Endothelial cell of umbilical vein (primary cell): ENCODE data around the gene NHSL2. TPM values are rescaled to one million over a fixed set of nuclear protein-coding genes. Genes with fewer than 3 reads are reported as not detected.

Experiments used
- BruUV-seq: library from RNA; stranded (reverse); fragments of 400-500 nt; replicated peaks from 2 replicates; lab custom pipeline; 2021; lab: Mats Ljungman, UMichigan
- CTCF ChIA-PET: fragments of 300-600, 350-600 bp; sonication (Branson Sonifier 250); formaldehyde crosslinking; loops from one replicate; lab custom pipeline; 2021; ENCODE audit warnings: antibody characterized with exemption, inconsistent platforms; lab: Charles Lee
- POLR2A ChIA-PET: fragments of 300-600, 350-600 bp; sonication (Branson Sonifier 250); formaldehyde crosslinking; loops from one replicate; lab custom pipeline; 2021; ENCODE audit warnings: antibody characterized with exemption, inconsistent platforms; lab: Charles Lee
- DNase-seq: peaks from one replicate; pipeline ENCODE4 v3.0.0-alpha.2; 2011; ENCODE audit warnings: low read depth, low spot score
- FAIRE-seq: peaks from 2 replicates; lab custom pipeline; 2011; peaks lifted over from hg19 to GRCh38; lab: Jason Lieb, UNC
- H2AFZ ChIP-seq: 2 replicates; pipeline ENCODE4 v1.6.0; 2012; ENCODE audit warnings: low read depth, low read length, control low read depth, inconsistent platforms
- H3K27ac ChIP-seq: 2 replicates; pipeline ENCODE4 v1.5.1; 2011; ENCODE audit warnings: low read depth, mild to moderate bottlenecking, control low read depth, low read length, moderate library complexity; ENCODE audit not compliant: insufficient read depth
- H3K27me3 ChIP-seq, 2 experiments: 2 replicates each; pipeline versions ENCODE4 v1.6.0 to v1.6.1; 2011; ENCODE audit warnings: low read length in 2 of 2, mixed read lengths in 1 of 2; ENCODE audit not compliant: control insufficient read depth in 2 of 2, insufficient read depth in 2 of 2
- H3K36me3 ChIP-seq, 2 experiments: 2 replicates in 1 of 2; 3 replicates in 1 of 2; pipeline ENCODE4 v1.5.1; 2011; ENCODE audit warnings: low read length in 2 of 2, mild to moderate bottlenecking in 1 of 2, moderate library complexity in 1 of 2; ENCODE audit not compliant: control insufficient read depth in 2 of 2, insufficient read depth in 2 of 2; ENCODE audit errors: extremely low read depth in 1 of 2
- H3K4me1 ChIP-seq: 3 replicates; pipeline ENCODE4 v1.5.1; 2011; ENCODE audit warnings: mild to moderate bottlenecking, low read length; ENCODE audit not compliant: control insufficient read depth, insufficient read depth; ENCODE audit errors: extremely low read depth
- H3K4me2 ChIP-seq: 2 replicates; pipeline ENCODE4 v1.6.1; 2011; ENCODE audit warnings: low read length, control low read depth, mixed read lengths; ENCODE audit not compliant: insufficient read depth
- H3K4me3 ChIP-seq, 3 experiments: fragments of 200-600 bp in 1 of 3; sonication (generic), shearing (Covaris generic) in 1 of 3; replicated peaks in 1 of 3; 2 replicates each; pipeline ENCODE4 v1.5.1; 2011 to 2016; ENCODE audit warnings: control low read depth in 3 of 3, low read length in 3 of 3, mild to moderate bottlenecking in 2 of 3, inconsistent platforms in 1 of 3, low read depth in 1 of 3, moderate library complexity in 1 of 3; ENCODE audit not compliant: insufficient read depth in 1 of 3
- H3K79me2 ChIP-seq: 2 replicates; pipeline ENCODE4 v1.6.0; 2012; ENCODE audit warnings: low read length, inconsistent platforms; ENCODE audit not compliant: control insufficient read depth, insufficient read depth
- H3K9ac ChIP-seq: replicated peaks from 2 replicates; pipeline ENCODE3; 2011; ENCODE audit warnings: low read length, control low read depth; ENCODE audit not compliant: insufficient read depth; ENCODE audit errors: extremely low read depth
- H3K9me1 ChIP-seq: replicated peaks from 3 replicates; pipeline ENCODE4 v1.6.0; 2011; ENCODE audit warnings: mild to moderate bottlenecking, low read length; ENCODE audit not compliant: control insufficient read depth, insufficient read depth; ENCODE audit errors: extremely low read depth
- H3K9me3 ChIP-seq: replicated peaks from 2 replicates; pipeline ENCODE4 v1.5.1; 2012; ENCODE audit warnings: low read length, inconsistent platforms; ENCODE audit not compliant: control insufficient read depth, insufficient read depth
- H4K20me1 ChIP-seq: replicated peaks from 2 replicates; pipeline ENCODE3; 2011; ENCODE audit warnings: mild to moderate bottlenecking, low read length; ENCODE audit not compliant: control insufficient read depth, insufficient read depth; ENCODE audit errors: extremely low read depth
- EZH2 ChIP-seq: IDR thresholded peaks from 2 replicates; pipeline ENCODE4 v1.6.1; 2012; ENCODE audit warnings: borderline replicate concordance, low read depth, mild to moderate bottlenecking, moderate library complexity, low read length, inconsistent platforms; ENCODE audit not compliant: severe bottlenecking
- MYC ChIP-seq: IDR thresholded peaks from one replicate; pipeline ENCODE4 v1.6.1; 2011; ENCODE audit warnings: mild to moderate bottlenecking, low read depth, low read length
- POLR2AphosphoS5 ChIP-seq: IDR thresholded peaks from 2 replicates; pipeline ENCODE4 v1.6.1; 2012; ENCODE audit warnings: low read depth, mild to moderate bottlenecking, control low read depth, low read length, moderate library complexity; ENCODE audit not compliant: insufficient read depth
- dilution Hi-C: fragments of 300-500 bp; cut with MboI; formaldehyde crosslinking; loops from one replicate; pipeline ENCODE4 v1.15.0; 2019; ENCODE audit warnings: low sequenced_read_pairs; ENCODE audit not compliant: extremely low pct_ligation_motif_present
- intact Hi-C: fragments of 100-400 bp; cut with micrococcal nuclease; formaldehyde crosslinking; loops from one replicate; pipeline ENCODE4 v1.10.0; 2022
- polyA plus RNA-seq, 4 experiments: library from polyadenylated mRNA; depleted of rRNA in 3 of 4; stranded (reverse) in 3 of 4; unstranded in 1 of 4; fragments of >200 nt; gene quantifications; 2 replicates each; pipeline versions ENCODE4 v1.2.1 to v1.2.3, GENCODE V29; 2011 to 2012; ENCODE audit warnings: missing spikeins in 1 of 4
- total RNA-seq: library from RNA; stranded (reverse); gene quantifications from 2 replicates; pipeline ENCODE4 v1.2.3, GENCODE V29; 2021
- TF ChIP-seq, protein P1 (sequence below), 2 donors: IDR thresholded peaks; 1 replicate in 1 of 2; 2 replicates in 1 of 2; pipeline ENCODE4 v1.5.1; 2011; ENCODE audit warnings: low read length in 2 of 2, mild to moderate bottlenecking in 2 of 2, moderate library complexity in 2 of 2, control low read depth in 1 of 2, inconsistent platforms in 1 of 2, low read depth in 1 of 2; ENCODE audit not compliant: insufficient read depth in 1 of 2; ENCODE audit errors: extremely low read depth in 1 of 2

NHSL2 gene
- total and polyA plus RNA-seq, 2 donors (not counting 3 experiments of a cell fraction or from before 2014, with no cell fraction given) = 23.5 to 49.9 TPM

DNA sequence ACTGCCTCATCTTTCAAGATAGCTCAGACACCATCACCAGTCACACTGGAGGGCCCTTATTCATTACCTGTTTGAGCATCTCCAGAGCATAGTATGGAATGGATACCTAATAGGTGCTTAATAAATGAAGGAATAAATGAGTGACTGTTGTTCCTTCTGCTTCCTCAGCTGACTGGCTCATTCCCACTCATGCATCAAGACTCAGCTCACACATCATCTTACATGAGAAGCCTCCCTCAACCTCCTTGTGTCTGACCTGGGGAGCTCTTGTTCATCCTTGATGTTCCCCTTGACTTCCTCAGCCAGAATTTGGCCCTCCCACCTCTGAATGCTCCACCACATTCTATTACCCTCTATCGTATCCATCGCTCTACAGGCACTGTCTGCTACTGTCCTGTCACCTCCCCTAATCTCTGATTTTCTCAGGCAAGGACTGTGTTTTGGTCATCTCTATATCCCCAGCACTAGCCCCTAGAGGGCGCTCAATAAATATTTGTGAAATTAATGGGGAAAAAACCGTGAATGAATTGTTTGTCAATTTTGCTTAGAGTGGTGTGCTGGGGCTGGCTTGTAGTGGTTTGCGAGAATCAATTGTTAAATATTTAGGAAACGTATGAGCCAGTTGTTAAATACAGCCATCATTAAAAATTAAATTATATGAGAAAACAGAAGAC is 88.3 kb downstream of the NHSL2 start:
- DNase-seq (peak; percentile 36), FAIRE-seq (peak; percentile 56)
- dilution Hi-C loops = no loop called here
- Histone ChIP-seq H3K4me1 (peaks cover 3% of the 10 kb centered on the region), H3K79me2 (no peaks in the 10 kb centered on the region), H3K4me3 (no peak overlapping the region), H3K27me3 (no peaks in the 10 kb centered on the region), H3K9ac (no peak overlapping the region), H3K9me1 (no peaks in the 10 kb centered on the region), H2AFZ (no peak overlapping the region), H3K9me3 (no peaks in the 10 kb centered on the region), H4K20me1 (no peaks in the 10 kb centered on the region), H3K36me3 (no peaks in the 10 kb centered on the region), H3K27ac (no peak overlapping the region), H3K4me2 (no peak overlapping the region)
- intact Hi-C loops = loop anchor here (1.0 to 5.0 kb wide), 2 partner anchors 127 to 183 kb away; partner anchors contain the start of gene PIN4
- ChIA-PET POLR2A (no interaction called here), CTCF (interaction anchor here (0.8 to 3.4 kb wide), 13 partner anchors 12 to 542 kb away, joined by 3 to 31 read pairs (median 4); partner anchors contain the start of genes RPS4X and RTL5)
- TF ChIP-seq MYC = no peak
- no peak for TF ChIP-seq EZH2
- TF ChIP-seq, protein P1, sequence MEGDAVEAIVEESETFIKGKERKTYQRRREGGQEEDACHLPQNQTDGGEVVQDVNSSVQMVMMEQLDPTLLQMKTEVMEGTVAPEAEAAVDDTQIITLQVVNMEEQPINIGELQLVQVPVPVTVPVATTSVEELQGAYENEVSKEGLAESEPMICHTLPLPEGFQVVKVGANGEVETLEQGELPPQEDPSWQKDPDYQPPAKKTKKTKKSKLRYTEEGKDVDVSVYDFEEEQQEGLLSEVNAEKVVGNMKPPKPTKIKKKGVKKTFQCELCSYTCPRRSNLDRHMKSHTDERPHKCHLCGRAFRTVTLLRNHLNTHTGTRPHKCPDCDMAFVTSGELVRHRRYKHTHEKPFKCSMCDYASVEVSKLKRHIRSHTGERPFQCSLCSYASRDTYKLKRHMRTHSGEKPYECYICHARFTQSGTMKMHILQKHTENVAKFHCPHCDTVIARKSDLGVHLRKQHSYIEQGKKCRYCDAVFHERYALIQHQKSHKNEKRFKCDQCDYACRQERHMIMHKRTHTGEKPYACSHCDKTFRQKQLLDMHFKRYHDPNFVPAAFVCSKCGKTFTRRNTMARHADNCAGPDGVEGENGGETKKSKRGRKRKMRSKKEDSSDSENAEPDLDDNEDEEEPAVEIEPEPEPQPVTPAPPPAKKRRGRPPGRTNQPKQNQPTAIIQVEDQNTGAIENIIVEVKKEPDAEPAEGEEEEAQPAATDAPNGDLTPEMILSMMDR (IDR thresholded peaks at IDR 0.05; ENCODE audit: extremely low read depth in 1 of 2, insufficient read depth in 1 of 2, low read depth in 1 of 2, low read length in 2 of 2) = peak; percentile 37 to 50
- no TSS peak for BruUV-seq

DNA sequence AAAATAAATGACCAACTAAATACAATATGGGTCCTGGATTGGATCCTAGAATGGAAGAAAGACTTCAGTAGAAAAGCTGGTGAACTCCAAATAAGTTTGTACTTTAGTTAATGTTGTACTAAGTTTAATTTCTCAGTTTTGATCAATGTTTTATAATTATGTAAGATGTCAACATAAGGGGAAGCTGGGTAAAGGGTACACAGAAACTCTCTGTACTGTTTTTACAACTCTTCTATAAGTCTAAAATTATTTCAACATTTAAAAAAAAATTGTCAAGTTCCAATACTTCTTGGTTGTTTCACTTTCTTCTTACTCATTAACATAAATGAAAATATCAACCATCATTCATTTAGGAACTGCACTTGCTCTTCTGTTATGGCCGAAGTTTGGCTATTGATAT is 88.9 kb downstream of the NHSL2 start:
- BruUV-seq = no TSS peak
- dilution Hi-C loops = no loop called here
- no peak for FAIRE-seq
- no peak for DNase-seq
- H3K27me3 ChIP-seq = no peaks in the 10 kb centered on the region
- no peak overlapping the region for H3K27ac ChIP-seq
- H3K4me3 ChIP-seq = no peak overlapping the region
- H2AFZ ChIP-seq = no peak overlapping the region
- ChIA-PET POLR2A (no interaction called here), CTCF (interaction anchor here (1.1 to 3.4 kb wide), 10 partner anchors 15 to 541 kb away, joined by 3 to 31 read pairs (median 5); partner anchors contain the start of gene RTL5)
- H3K4me1 ChIP-seq = peaks cover 8% of the 10 kb centered on the region
- TF ChIP-seq POLR2AphosphoS5 = no peak
- TF ChIP-seq, protein P1 (IDR thresholded peaks at IDR 0.05; ENCODE audit: extremely low read depth in 1 of 2, insufficient read depth in 1 of 2, low read depth in 1 of 2, low read length in 2 of 2) = no peak
- H3K9ac ChIP-seq = no peak overlapping the region
- H3K9me3 ChIP-seq = no peaks in the 10 kb centered on the region
- no peaks in the 10 kb centered on the region for H3K36me3 ChIP-seq
- H4K20me1 ChIP-seq = no peaks in the 10 kb centered on the region
- H3K9me1 ChIP-seq = no peaks in the 10 kb centered on the region
- intact Hi-C loops = loop anchor here (1.0 to 5.0 kb wide), 2 partner anchors 127 to 183 kb away; partner anchors contain the start of gene PIN4
- H3K79me2 ChIP-seq = no peaks in the 10 kb centered on the region
- H3K4me2 ChIP-seq = no peak overlapping the region
